Endothelial cell of umbilical vein (primary cell): ENCODE data around the gene TIGD1. TPM values are rescaled to one million over a fixed set of nuclear protein-coding genes. Genes with fewer than 3 reads are reported as not detected.

Experiments
- BruUV-seq: library from RNA; stranded (reverse); fragments of 400-500 nt; replicated peaks from 2 replicates; lab custom pipeline; 2021; lab: Mats Ljungman, UMichigan
- CTCF ChIA-PET: fragments of 300-600, 350-600 bp; sonication (Branson Sonifier 250); formaldehyde crosslinking; loops from one replicate; lab custom pipeline; 2021; ENCODE audit warnings: antibody characterized with exemption, inconsistent platforms; lab: Charles Lee
- POLR2A ChIA-PET: fragments of 300-600, 350-600 bp; sonication (Branson Sonifier 250); formaldehyde crosslinking; loops from one replicate; lab custom pipeline; 2021; ENCODE audit warnings: antibody characterized with exemption, inconsistent platforms; lab: Charles Lee
- DNase-seq: peaks from one replicate; pipeline ENCODE4 v3.0.0-alpha.2; 2011; ENCODE audit warnings: low read depth, low spot score
- FAIRE-seq: peaks from 2 replicates; lab custom pipeline; 2011; peaks lifted over from hg19 to GRCh38; lab: Jason Lieb, UNC
- H2AFZ ChIP-seq: 2 replicates; pipeline ENCODE4 v1.6.0; 2012; ENCODE audit warnings: low read depth, low read length, control low read depth, inconsistent platforms
- H3K27ac ChIP-seq: 2 replicates; pipeline ENCODE4 v1.5.1; 2011; ENCODE audit warnings: low read depth, mild to moderate bottlenecking, control low read depth, low read length, moderate library complexity; ENCODE audit not compliant: insufficient read depth
- H3K27me3 ChIP-seq, 2 experiments: 2 replicates each; pipeline versions ENCODE4 v1.6.0 to v1.6.1; 2011; ENCODE audit warnings: low read length in 2 of 2, mixed read lengths in 1 of 2; ENCODE audit not compliant: control insufficient read depth in 2 of 2, insufficient read depth in 2 of 2
- H3K36me3 ChIP-seq, 2 experiments: 2 replicates in 1 of 2; 3 replicates in 1 of 2; pipeline ENCODE4 v1.5.1; 2011; ENCODE audit warnings: low read length in 2 of 2, mild to moderate bottlenecking in 1 of 2, moderate library complexity in 1 of 2; ENCODE audit not compliant: control insufficient read depth in 2 of 2, insufficient read depth in 2 of 2; ENCODE audit errors: extremely low read depth in 1 of 2
- H3K4me1 ChIP-seq: 3 replicates; pipeline ENCODE4 v1.5.1; 2011; ENCODE audit warnings: mild to moderate bottlenecking, low read length; ENCODE audit not compliant: control insufficient read depth, insufficient read depth; ENCODE audit errors: extremely low read depth
- H3K4me2 ChIP-seq: 2 replicates; pipeline ENCODE4 v1.6.1; 2011; ENCODE audit warnings: low read length, control low read depth, mixed read lengths; ENCODE audit not compliant: insufficient read depth
- H3K4me3 ChIP-seq, 3 experiments: fragments of 200-600 bp in 1 of 3; sonication (generic), shearing (Covaris generic) in 1 of 3; replicated peaks in 1 of 3; 2 replicates each; pipeline ENCODE4 v1.5.1; 2011 to 2016; ENCODE audit warnings: control low read depth in 3 of 3, low read length in 3 of 3, mild to moderate bottlenecking in 2 of 3, inconsistent platforms in 1 of 3, low read depth in 1 of 3, moderate library complexity in 1 of 3; ENCODE audit not compliant: insufficient read depth in 1 of 3
- H3K79me2 ChIP-seq: 2 replicates; pipeline ENCODE4 v1.6.0; 2012; ENCODE audit warnings: low read length, inconsistent platforms; ENCODE audit not compliant: control insufficient read depth, insufficient read depth
- H3K9ac ChIP-seq: replicated peaks from 2 replicates; pipeline ENCODE3; 2011; ENCODE audit warnings: low read length, control low read depth; ENCODE audit not compliant: insufficient read depth; ENCODE audit errors: extremely low read depth
- H3K9me1 ChIP-seq: replicated peaks from 3 replicates; pipeline ENCODE4 v1.6.0; 2011; ENCODE audit warnings: mild to moderate bottlenecking, low read length; ENCODE audit not compliant: control insufficient read depth, insufficient read depth; ENCODE audit errors: extremely low read depth
- H3K9me3 ChIP-seq: replicated peaks from 2 replicates; pipeline ENCODE4 v1.5.1; 2012; ENCODE audit warnings: low read length, inconsistent platforms; ENCODE audit not compliant: control insufficient read depth, insufficient read depth
- H4K20me1 ChIP-seq: replicated peaks from 2 replicates; pipeline ENCODE3; 2011; ENCODE audit warnings: mild to moderate bottlenecking, low read length; ENCODE audit not compliant: control insufficient read depth, insufficient read depth; ENCODE audit errors: extremely low read depth
- CTCF ChIP-seq, 2 donors: IDR thresholded peaks; 1 replicate in 1 of 2; 2 replicates in 1 of 2; pipeline ENCODE4 v1.5.1; 2011; ENCODE audit warnings: low read length in 2 of 2, mild to moderate bottlenecking in 2 of 2, moderate library complexity in 2 of 2, control low read depth in 1 of 2, inconsistent platforms in 1 of 2, low read depth in 1 of 2; ENCODE audit not compliant: insufficient read depth in 1 of 2; ENCODE audit errors: extremely low read depth in 1 of 2
- EZH2 ChIP-seq: IDR thresholded peaks from 2 replicates; pipeline ENCODE4 v1.6.1; 2012; ENCODE audit warnings: borderline replicate concordance, low read depth, mild to moderate bottlenecking, moderate library complexity, low read length, inconsistent platforms; ENCODE audit not compliant: severe bottlenecking
- FOS ChIP-seq: IDR thresholded peaks from 2 replicates; pipeline ENCODE4 v1.6.1; 2011; ENCODE audit warnings: mild to moderate bottlenecking, low read length, moderate library complexity, borderline replicate concordance; ENCODE audit not compliant: insufficient read depth
- GATA2 ChIP-seq: IDR thresholded peaks from 2 replicates; pipeline ENCODE4 v1.7.0; 2011; ENCODE audit warnings: low read depth, mild to moderate bottlenecking, moderate library complexity, mixed read lengths, low read length; ENCODE audit not compliant: insufficient read length, insufficient read depth
- JUN ChIP-seq: IDR thresholded peaks from 2 replicates; pipeline ENCODE4 v1.6.1; 2011; ENCODE audit warnings: borderline replicate concordance, low read depth; ENCODE audit not compliant: insufficient read length, insufficient read depth
- MAX ChIP-seq: IDR thresholded peaks from 2 replicates; pipeline ENCODE4 v1.6.1; 2011; ENCODE audit not compliant: insufficient read depth, insufficient read length
- MYC ChIP-seq: IDR thresholded peaks from one replicate; pipeline ENCODE4 v1.6.1; 2011; ENCODE audit warnings: mild to moderate bottlenecking, low read depth, low read length
- POLR2A ChIP-seq: IDR thresholded peaks from 2 replicates; pipeline ENCODE4 v1.6.1; 2012; ENCODE audit warnings: low read depth, mild to moderate bottlenecking, control low read depth, low read length
- POLR2AphosphoS5 ChIP-seq: IDR thresholded peaks from 2 replicates; pipeline ENCODE4 v1.6.1; 2012; ENCODE audit warnings: low read depth, mild to moderate bottlenecking, control low read depth, low read length, moderate library complexity; ENCODE audit not compliant: insufficient read depth
- dilution Hi-C: fragments of 300-500 bp; cut with MboI; formaldehyde crosslinking; loops from one replicate; pipeline ENCODE4 v1.15.0; 2019; ENCODE audit warnings: low sequenced_read_pairs; ENCODE audit not compliant: extremely low pct_ligation_motif_present
- intact Hi-C: fragments of 100-400 bp; cut with micrococcal nuclease; formaldehyde crosslinking; loops from one replicate; pipeline ENCODE4 v1.10.0; 2022
- polyA plus RNA-seq, 4 experiments: library from polyadenylated mRNA; depleted of rRNA in 3 of 4; stranded (reverse) in 3 of 4; unstranded in 1 of 4; fragments of >200 nt; gene quantifications; 2 replicates each; pipeline versions ENCODE4 v1.2.1 to v1.2.3, GENCODE V29; 2011 to 2012; ENCODE audit warnings: missing spikeins in 1 of 4
- total RNA-seq: library from RNA; stranded (reverse); gene quantifications from 2 replicates; pipeline ENCODE4 v1.2.3, GENCODE V29; 2021

TIGD1 gene
- total and polyA plus RNA-seq, 2 donors (not counting 3 experiments of a cell fraction or from before 2014, with no cell fraction given), result 1.6 to 3.3 TPM

GRCh38 chr2:232540441-232541041 is 9.8 kb downstream of the TIGD1 start:
- H2AFZ ChIP-seq, result no peak overlapping the region
- dilution Hi-C loops, result no loop called here
- intact Hi-C loops, result no loop called here
- DNase-seq (no peak), FAIRE-seq (no peak)
- no peak overlapping the region for H3K27ac ChIP-seq
- no peaks in the 10 kb centered on the region for H3K4me1 ChIP-seq
- no peaks in the 10 kb centered on the region for H3K9me1 ChIP-seq
- H3K9ac ChIP-seq, result no peak overlapping the region
- TF ChIP-seq GATA2, result no peak
- H4K20me1 ChIP-seq, result no peaks in the 10 kb centered on the region
- ChIA-PET CTCF (no interaction called here), POLR2A (no interaction called here)
- no peaks in the 10 kb centered on the region for H3K27me3 ChIP-seq
- H3K9me3 ChIP-seq, result no peaks in the 10 kb centered on the region
- H3K4me2 ChIP-seq, result no peak overlapping the region
- H3K79me2 ChIP-seq, result no peaks in the 10 kb centered on the region
- BruUV-seq, result no TSS peak
- H3K4me3 ChIP-seq, result no peak overlapping the region
- no peaks in the 10 kb centered on the region for H3K36me3 ChIP-seq

GRCh38 chr2:232539298-232540231 is 10.8 kb downstream of the TIGD1 start, which contains the start of gene CHRNG:
TSS of gene CHRNG (plus strand) at chr2:232539692. CDS start at chr2:232539748, 56 bp downstream.
- Histone ChIP-seq H2AFZ (no peak within 1 kb of the TSS), H3K4me1 (no peaks in the 10 kb centered on the region), H3K27ac (no peak within 1 kb of the TSS), H3K9ac (no peak within 1 kb of the TSS), H3K79me2 (no peaks in the 10 kb centered on the region), H3K36me3 (no peaks in the 10 kb centered on the region), H4K20me1 (no peaks in the 10 kb centered on the region), H3K27me3 (no peaks in the 10 kb centered on the region), H3K9me1 (no peaks in the 10 kb centered on the region), H3K4me2 (no peak within 1 kb of the TSS), H3K9me3 (no peaks in the 10 kb centered on the region), H3K4me3 (no peak within 1 kb of the TSS)
- no peak for FAIRE-seq
- BruUV-seq, result no TSS peak
- TF ChIP-seq JUN (no peak), GATA2 (no peak), FOS (no peak), POLR2A (no peak), MYC (no peak), CTCF (IDR thresholded peaks at IDR 0.05; ENCODE audit: extremely low read depth in 1 of 2, insufficient read depth in 1 of 2, low read depth in 1 of 2, low read length in 2 of 2) (no peak), MAX (no peak), POLR2AphosphoS5 (no peak), EZH2 (no peak)
- dilution Hi-C loops, result no loop called here
- intact Hi-C loops, result no loop called here
- POLR2A ChIA-PET, result no interaction called here
- DNase-seq, result no peak
- CTCF ChIA-PET, result no interaction called here
